A673 (cell line): ENCODE measurements around the gene TREML4.
A peak's percentile ranks its signal among the peaks of the same experiment; 100 is the strongest.

Experiments
- CTCF ChIP-seq: fragments of 300-800, 200-600 bp; sonication (generic); conservative IDR thresholded peaks from 2 replicates; pipeline ENCODE4 v1.5.1; 2017; ENCODE audit warnings: low read depth, mild to moderate bottlenecking, antibody characterized with exemption, low read length, moderate library complexity, mixed read lengths
- EZH2 ChIP-seq: fragments of 200-600 bp; sonication (generic); IDR thresholded peaks from 2 replicates; pipeline ENCODE4 v1.6.1; 2017; ENCODE audit warnings: borderline replicate concordance, low read depth, mild to moderate bottlenecking, mixed read lengths, antibody characterized with exemption, low read length; ENCODE audit not compliant: poor library complexity, severe bottlenecking

- TF ChIP-seq CTCF (peak; percentile 56), EZH2 (no peak)
Measured at GRCh38 chr6:41228616-41229015, 467 bp downstream of the TREML4 start.
